PC-3 (cell line): Measurements from ENCODE around the gene EPB41L4A. TPM values are rescaled to one million over a fixed set of nuclear protein-coding genes. Genes with fewer than 3 reads are reported as not detected.

Experiments used
- ATAC-seq: fragments of 200-7000 bp; cut with Tn5 transposase; 2 replicates; pipeline ENCODE4 v1.9.1; 2020; ENCODE audit warnings: mild to moderate bottlenecking, moderate library complexity
- BruUV-seq: library from RNA; stranded (reverse); fragments of 400-500 nt; replicated peaks from 2 replicates; lab custom pipeline; 2021; lab: Mats Ljungman, UMichigan
- CTCF ChIA-PET: fragments of 300-600 bp; sonication (Branson Sonifier 250); formaldehyde crosslinking; loops from one replicate; lab custom pipeline; 2022; ENCODE audit warnings: antibody characterized with exemption; lab: Charles Lee
- POLR2A ChIA-PET: fragments of 300-600 bp; sonication (Branson Sonifier 250); formaldehyde crosslinking; loops from one replicate; lab custom pipeline; 2022; ENCODE audit warnings: antibody characterized with exemption; ENCODE audit not compliant: unreplicated experiment; lab: Charles Lee
- DNase-seq: peaks from one replicate; pipeline ENCODE4 v3.0.0-alpha.2; 2015
- H2AFZ ChIP-seq: fragments of 300-600 bp; sonication (generic); 2 replicates; pipeline ENCODE4 v1.6.0; 2016; ENCODE audit warnings: antibody characterized with exemption, low read length
- H3F3A ChIP-seq: fragments of 300-600 bp; sonication (generic); one replicate; pipeline ENCODE4 v1.6.0; 2017; ENCODE audit warnings: antibody characterized with exemption, low read length, control low read depth, mild to moderate bottlenecking; ENCODE audit not compliant: unreplicated experiment
- H3K27ac ChIP-seq: fragments of 300-600 bp; sonication (generic); 2 replicates; pipeline ENCODE4 v1.5.1; 2016; ENCODE audit warnings: mild to moderate bottlenecking, low read length
- H3K27me3 ChIP-seq: fragments of 300-600 bp; sonication (generic); 2 replicates; pipeline ENCODE4 v1.6.1; 2016; ENCODE audit warnings: low read length, mixed read lengths
- H3K36me3 ChIP-seq: fragments of 300-600 bp; sonication (generic); 2 replicates; pipeline ENCODE4 v1.6.1; 2016; ENCODE audit warnings: low read depth, mixed run types, low read length, mixed read lengths
- H3K4me1 ChIP-seq: fragments of 300-600 bp; sonication (generic); 2 replicates; pipeline ENCODE4 v1.5.1; 2016; ENCODE audit warnings: low read length; ENCODE audit not compliant: insufficient read depth
- H3K4me2 ChIP-seq: fragments of 300-600 bp; sonication (generic); 2 replicates; pipeline ENCODE4 v1.6.0; 2016; ENCODE audit warnings: low read length
- H3K4me3 ChIP-seq: fragments of 300-600 bp; sonication (generic); 2 replicates; pipeline ENCODE4 v1.5.1; 2016; ENCODE audit warnings: mild to moderate bottlenecking, low read length, mixed read lengths
- H3K79me2 ChIP-seq: fragments of 300-600 bp; sonication (generic); 2 replicates; pipeline ENCODE4 v1.6.1; 2017; ENCODE audit warnings: low read length, mixed read lengths
- H3K9ac ChIP-seq: fragments of 300-600 bp; sonication (generic); 2 replicates; pipeline ENCODE4 v1.6.0; 2016; ENCODE audit warnings: mild to moderate bottlenecking, low read length
- H3K9me2 ChIP-seq: fragments of 300-600 bp; sonication (generic); replicated peaks from 2 replicates; pipeline ENCODE4 v1.6.1; 2016; ENCODE audit warnings: mixed run types, low read length, mixed read lengths
- H3K9me3 ChIP-seq: fragments of 300-600 bp; sonication (generic); 2 replicates; pipeline ENCODE4 v1.6.1; 2016; ENCODE audit warnings: low read length, mixed read lengths
- H4K20me1 ChIP-seq: fragments of 300-600 bp; sonication (generic); 2 replicates; pipeline ENCODE4 v1.6.1; 2016; ENCODE audit warnings: low read length, mixed read lengths
- CTCF ChIP-seq: fragments of 300-600 bp; sonication (generic); conservative IDR thresholded peaks from 2 replicates; pipeline ENCODE4 v1.5.1; 2017; ENCODE audit warnings: antibody characterized with exemption, low read depth, mild to moderate bottlenecking, low read length
- EZH2 ChIP-seq: fragments of 300-600 bp; sonication (generic); IDR thresholded peaks from one replicate; pipeline ENCODE4 v1.6.1; 2017; ENCODE audit warnings: antibody characterized with exemption, mild to moderate bottlenecking, low read length; ENCODE audit not compliant: unreplicated experiment
- EZH2phosphoT487 ChIP-seq: fragments of 300-600 bp; sonication (generic); IDR thresholded peaks from 2 replicates; pipeline ENCODE4 v1.6.1; 2018; ENCODE audit warnings: mild to moderate bottlenecking, antibody characterized with exemption, low read length, borderline replicate concordance
- intact Hi-C: fragments of 100-400 bp; cut with micrococcal nuclease; formaldehyde crosslinking; loops from 2 replicates; pipeline ENCODE4 v1.9.0; 2023
- total RNA-seq: library from RNA; depleted of rRNA; stranded (reverse); fragments of >200 nt; gene quantifications from 2 replicates; pipeline ENCODE4 v1.2.3, GENCODE V29; 2014

The EPB41L4A gene
- total RNA-seq, 1 experiment from 2014 or later: not detected

GRCh38 chr5:112165399-112165798 lies 253.7 kb downstream of the EPB41L4A start:
- no peak overlapping the region for H3K4me2 ChIP-seq
- H3K4me3 ChIP-seq: no peak overlapping the region
- peaks cover 25% of the 10 kb centered on the region for H3K79me2 ChIP-seq
- no peak overlapping the region for H3K27ac ChIP-seq
- no peaks in the 10 kb centered on the region for H3K27me3 ChIP-seq
- POLR2A ChIA-PET: no interaction called here
- no peak for DNase-seq
- peaks cover 9% of the 10 kb centered on the region; the same call in 1 of the 2 replicates for H3K4me1 ChIP-seq
- H3K9ac ChIP-seq: no peak overlapping the region
- peaks cover 5% of the 10 kb centered on the region for H3F3A ChIP-seq
- H3K9me3 ChIP-seq: no peaks in the 10 kb centered on the region
- CTCF ChIA-PET: no interaction called here
- intact Hi-C loops: no loop called here
- no peaks in the 10 kb centered on the region for H3K9me2 ChIP-seq
- no peak overlapping the region for H2AFZ ChIP-seq
- TF ChIP-seq EZH2: no peak
- no peak for TF ChIP-seq CTCF
- TF ChIP-seq EZH2phosphoT487: no peak
- BruUV-seq: no TSS peak
- peaks cover 52% of the 10 kb centered on the region for H3K36me3 ChIP-seq
- peaks cover 27% of the 10 kb centered on the region for H4K20me1 ChIP-seq
- ATAC-seq: no peak

GRCh38 chr5:112163435-112163834 lies 255.6 kb downstream of the EPB41L4A start:
- intact Hi-C loops: loop anchor here (5.0 kb wide), 1 partner anchor 406 kb away; the partner anchor contains the start of gene NREP
- no peak overlapping the region for H3K9ac ChIP-seq
- H3K36me3 ChIP-seq: peaks cover 52% of the 10 kb centered on the region

More at GRCh38 chr5:112163435-112163834, 255.6 kb downstream of the EPB41L4A start:
- POLR2A ChIA-PET: no interaction called here
- no peaks in the 10 kb centered on the region for H3K9me2 ChIP-seq
- peaks cover 5% of the 10 kb centered on the region for H3F3A ChIP-seq
- BruUV-seq: no TSS peak
- TF ChIP-seq EZH2 (no peak), EZH2phosphoT487 (no peak), CTCF (no peak)
- H3K9me3 ChIP-seq: no peaks in the 10 kb centered on the region
- no peak overlapping the region for H3K4me3 ChIP-seq
- peaks cover 27% of the 10 kb centered on the region for H4K20me1 ChIP-seq
- peaks cover 9% of the 10 kb centered on the region; the same call in 1 of the 2 replicates for H3K4me1 ChIP-seq
- no peak overlapping the region for H3K4me2 ChIP-seq
- H2AFZ ChIP-seq: no peak overlapping the region
- no peak for DNase-seq
- no peaks in the 10 kb centered on the region for H3K27me3 ChIP-seq
- CTCF ChIA-PET: interaction anchor here (0.7 kb wide), 1 partner anchor 12 kb away, joined by 5 read pairs; no protein-coding TSS in a partner anchor
- H3K79me2 ChIP-seq: peaks cover 25% of the 10 kb centered on the region
- ATAC-seq: no peak
- no peak overlapping the region for H3K27ac ChIP-seq
